Measurements from ENCODE around the gene RCVRN.

RCVRN gene

GRCh38 chr17:9941305-9941704 lies 36.2 kb upstream of the RCVRN start:
- Histone ChIP-seq H3F3A (ENCODE audit: low read depth) (no peaks in the 10 kb centered on the region), H4K20me1 (ENCODE audit: insufficient read depth, low read length, poor library complexity, severe bottlenecking) (no peaks in the 10 kb centered on the region), H2AFZ (ENCODE audit: low read length) (no peak overlapping the region), H3K36me3 (ENCODE audit: insufficient read depth, low read length) (peaks cover 82% of the 10 kb centered on the region), H3K27me3 (ENCODE audit: insufficient read depth, low read length, poor library complexity, severe bottlenecking) (no peaks in the 10 kb centered on the region), H3K4me1 (ENCODE audit: insufficient read depth, low read length, poor library complexity, severe bottlenecking) (no peaks in the 10 kb centered on the region), H3K9me2 (replicated peaks; ENCODE audit: low read depth, low read length) (no peaks in the 10 kb centered on the region), H3K9ac (ENCODE audit: low read depth, low read length, poor library complexity, severe bottlenecking) (no peak overlapping the region), H3K4me2 (ENCODE audit: low read depth, low read length, poor library complexity, severe bottlenecking) (no peak overlapping the region), H3K4me3 (ENCODE audit: low read length, poor library complexity, severe bottlenecking) (no peak overlapping the region), H3K79me2 (ENCODE audit: insufficient read depth, low read length) (no peaks in the 10 kb centered on the region), H3K9me3 (ENCODE audit: insufficient read depth, low read depth, low read length) (no peaks in the 10 kb centered on the region; the same call in 1 of the 2 replicates)
- TF ChIP-seq CTCF (conservative IDR thresholded peaks at IDR 0.05; ENCODE audit: low read length) (no peak), EZH2phosphoT487 (IDR thresholded peaks at IDR 0.05; ENCODE audit: borderline replicate concordance) (no peak)

- Histone ChIP-seq H3K36me3 (ENCODE audit: insufficient read depth, low read length) (peaks cover 78% of the 10 kb centered on the region), H4K20me1 (ENCODE audit: insufficient read depth, low read length, poor library complexity, severe bottlenecking) (no peaks in the 10 kb centered on the region), H3K9me3 (ENCODE audit: insufficient read depth, low read depth, low read length) (no peaks in the 10 kb centered on the region; the same call in 1 of the 2 replicates), H2AFZ (ENCODE audit: low read length) (no peak overlapping the region), H3K27me3 (ENCODE audit: insufficient read depth, low read length, poor library complexity, severe bottlenecking) (no peaks in the 10 kb centered on the region), H3K4me3 (ENCODE audit: low read length, poor library complexity, severe bottlenecking) (no peak overlapping the region), H3K4me2 (ENCODE audit: low read depth, low read length, poor library complexity, severe bottlenecking) (no peak overlapping the region), H3K79me2 (ENCODE audit: insufficient read depth, low read length) (no peaks in the 10 kb centered on the region), H3K9ac (ENCODE audit: low read depth, low read length, poor library complexity, severe bottlenecking) (no peak overlapping the region), H3F3A (ENCODE audit: low read depth) (no peaks in the 10 kb centered on the region), H3K9me2 (replicated peaks; ENCODE audit: low read depth, low read length) (no peaks in the 10 kb centered on the region), H3K4me1 (ENCODE audit: insufficient read depth, low read length, poor library complexity, severe bottlenecking) (no peaks in the 10 kb centered on the region)
- TF ChIP-seq EZH2phosphoT487 (IDR thresholded peaks at IDR 0.05; ENCODE audit: borderline replicate concordance): no peak
- TF ChIP-seq CTCF (conservative IDR thresholded peaks at IDR 0.05; ENCODE audit: low read length): no peak
Measured at GRCh38 chr17:9940841-9941240, 35.8 kb upstream of the RCVRN start.

- Histone ChIP-seq H3K4me3 (ENCODE audit: low read length, poor library complexity, severe bottlenecking) (no peak overlapping the region), H3K4me1 (ENCODE audit: insufficient read depth, low read length, poor library complexity, severe bottlenecking) (no peaks in the 10 kb centered on the region), H3K36me3 (ENCODE audit: insufficient read depth, low read length) (peaks cover 68% of the 10 kb centered on the region), H3F3A (ENCODE audit: low read depth) (no peaks in the 10 kb centered on the region), H3K9me3 (ENCODE audit: insufficient read depth, low read depth, low read length) (no peaks in the 10 kb centered on the region; the same call in 1 of the 2 replicates), H3K9me2 (replicated peaks; ENCODE audit: low read depth, low read length) (no peaks in the 10 kb centered on the region), H3K9ac (ENCODE audit: low read depth, low read length, poor library complexity, severe bottlenecking) (no peak overlapping the region), H3K27me3 (ENCODE audit: insufficient read depth, low read length, poor library complexity, severe bottlenecking) (no peaks in the 10 kb centered on the region), H3K4me2 (ENCODE audit: low read depth, low read length, poor library complexity, severe bottlenecking) (no peak overlapping the region), H2AFZ (ENCODE audit: low read length) (no peak overlapping the region), H4K20me1 (ENCODE audit: insufficient read depth, low read length, poor library complexity, severe bottlenecking) (no peaks in the 10 kb centered on the region), H3K79me2 (ENCODE audit: insufficient read depth, low read length) (no peaks in the 10 kb centered on the region)
- TF ChIP-seq EZH2phosphoT487 (IDR thresholded peaks at IDR 0.05; ENCODE audit: borderline replicate concordance): no peak
- no peak for TF ChIP-seq CTCF (conservative IDR thresholded peaks at IDR 0.05; ENCODE audit: low read length)
Measured at GRCh38 chr17:9938764-9939163, 33.7 kb upstream of the RCVRN start.

Measured in Loucy (cell line).